ENCODE results near the gene SLC6A20.

SLC6A20 gene

GRCh38 chr3:45771166-45771775 is 25.1 kb downstream of the SLC6A20 start:
- TF ChIP-seq, protein P1, sequence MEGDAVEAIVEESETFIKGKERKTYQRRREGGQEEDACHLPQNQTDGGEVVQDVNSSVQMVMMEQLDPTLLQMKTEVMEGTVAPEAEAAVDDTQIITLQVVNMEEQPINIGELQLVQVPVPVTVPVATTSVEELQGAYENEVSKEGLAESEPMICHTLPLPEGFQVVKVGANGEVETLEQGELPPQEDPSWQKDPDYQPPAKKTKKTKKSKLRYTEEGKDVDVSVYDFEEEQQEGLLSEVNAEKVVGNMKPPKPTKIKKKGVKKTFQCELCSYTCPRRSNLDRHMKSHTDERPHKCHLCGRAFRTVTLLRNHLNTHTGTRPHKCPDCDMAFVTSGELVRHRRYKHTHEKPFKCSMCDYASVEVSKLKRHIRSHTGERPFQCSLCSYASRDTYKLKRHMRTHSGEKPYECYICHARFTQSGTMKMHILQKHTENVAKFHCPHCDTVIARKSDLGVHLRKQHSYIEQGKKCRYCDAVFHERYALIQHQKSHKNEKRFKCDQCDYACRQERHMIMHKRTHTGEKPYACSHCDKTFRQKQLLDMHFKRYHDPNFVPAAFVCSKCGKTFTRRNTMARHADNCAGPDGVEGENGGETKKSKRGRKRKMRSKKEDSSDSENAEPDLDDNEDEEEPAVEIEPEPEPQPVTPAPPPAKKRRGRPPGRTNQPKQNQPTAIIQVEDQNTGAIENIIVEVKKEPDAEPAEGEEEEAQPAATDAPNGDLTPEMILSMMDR (IDR thresholded peaks at IDR 0.05; ENCODE audit: insufficient read depth, low read depth, low read length, missing control alignments) = no peak
- DNase-seq (ENCODE audit: low read depth) = no peak
- H3K4me3 ChIP-seq (ENCODE audit: low read length) = no peak overlapping the region

GRCh38 chr3:45765958-45766357 is 30.4 kb downstream of the SLC6A20 start:
- TF ChIP-seq, protein P1 (IDR thresholded peaks at IDR 0.05; ENCODE audit: insufficient read depth, low read depth, low read length, missing control alignments) = no peak
- no peak overlapping the region for H3K4me3 ChIP-seq (ENCODE audit: low read length)
- DNase-seq (ENCODE audit: low read depth) = no peak

GRCh38 chr3:45765266-45765851 is 31.0 kb downstream of the SLC6A20 start:
- H3K4me3 ChIP-seq (ENCODE audit: low read length) = no peak overlapping the region
- DNase-seq (ENCODE audit: low read depth) = no peak
- TF ChIP-seq, protein P1 (IDR thresholded peaks at IDR 0.05; ENCODE audit: insufficient read depth, low read depth, low read length, missing control alignments) = no peak

- H3K4me3 ChIP-seq (ENCODE audit: low read length) = no peak overlapping the region
- DNase-seq (ENCODE audit: low read depth) = no peak
- TF ChIP-seq, protein P1 (IDR thresholded peaks at IDR 0.05; ENCODE audit: insufficient read depth, low read depth, low read length, missing control alignments) = no peak
Measured at GRCh38 chr3:45763303-45763675, 33.0 kb downstream of the SLC6A20 start.

DNA sequence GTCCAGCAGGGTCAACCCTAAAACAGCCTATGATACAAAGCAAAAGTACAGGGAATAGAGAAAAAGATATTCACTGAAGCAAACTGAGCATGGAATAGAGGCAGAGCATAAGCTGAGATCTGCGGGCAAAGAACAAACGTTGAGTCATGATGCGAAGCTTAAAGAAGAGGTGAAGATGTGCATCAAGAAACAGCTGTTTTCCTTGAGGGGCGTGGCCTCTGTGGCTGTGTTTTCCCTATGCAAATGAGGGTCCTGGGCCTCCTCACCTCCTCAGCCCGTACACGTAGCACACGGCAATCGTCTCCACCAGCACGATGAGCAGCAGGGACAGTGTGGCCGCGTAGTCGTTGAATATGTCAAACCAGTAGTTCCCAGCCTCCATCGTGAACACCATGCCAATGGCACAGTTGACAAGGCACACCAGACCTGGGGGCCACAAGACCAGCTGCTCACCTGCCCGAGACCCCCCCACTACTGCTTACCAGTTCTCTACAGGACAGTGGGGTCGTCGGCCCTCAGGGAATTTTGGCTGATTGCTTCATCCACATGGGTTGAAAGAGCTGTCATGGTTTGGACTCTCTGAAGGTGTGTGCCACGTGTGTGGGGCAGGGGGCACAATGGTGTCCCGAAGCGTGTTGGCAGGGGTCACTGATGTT is 33.6 kb downstream of the SLC6A20 start:
- TF ChIP-seq, protein P1 (IDR thresholded peaks at IDR 0.05; ENCODE audit: insufficient read depth, low read depth, low read length, missing control alignments) = no peak

GRCh38 chr3:45761831-45762230 is 34.5 kb downstream of the SLC6A20 start:
- H3K4me3 ChIP-seq (ENCODE audit: low read length) = no peak overlapping the region
- no peak for DNase-seq (ENCODE audit: low read depth)
- TF ChIP-seq, protein P1 (IDR thresholded peaks at IDR 0.05; ENCODE audit: insufficient read depth, low read depth, low read length, missing control alignments) = no peak

More for the DNA sequence above, 33.6 kb downstream of the SLC6A20 start:
- DNase-seq (ENCODE audit: low read depth) = no peak
- H3K4me3 ChIP-seq (ENCODE audit: low read length) = no peak overlapping the region
